Panc1 (cell line): Measurements from ENCODE around the gene VIPR2. TPM values are rescaled to one million over a fixed set of nuclear protein-coding genes. Genes with fewer than 3 reads are reported as not detected.

Experiments
- ATAC-seq: fragments of 200-7000 bp; cut with Tn5 transposase; 2 replicates; pipeline ENCODE4 v1.9.1; 2020; ENCODE audit warnings: mild to moderate bottlenecking, moderate library complexity
- BruUV-seq: library from RNA; stranded (reverse); fragments of 400-500 nt; replicated peaks from 2 replicates; lab custom pipeline; 2021; lab: Mats Ljungman, UMichigan
- CTCF ChIA-PET: fragments of 300-600 bp; sonication (Branson Sonifier 250); formaldehyde crosslinking; loops from one replicate; lab custom pipeline; 2022; ENCODE audit warnings: antibody characterized with exemption; lab: Charles Lee
- POLR2A ChIA-PET: fragments of 300-600 bp; sonication (Branson Sonifier 250); formaldehyde crosslinking; loops from one replicate; lab custom pipeline; 2022; ENCODE audit warnings: antibody characterized with exemption; lab: Charles Lee
- DNase-seq: peaks from one replicate; pipeline ENCODE4 v3.0.0-alpha.2; 2010; ENCODE audit warnings: low read depth, low spot score
- H3K27ac ChIP-seq: 2 replicates; pipeline ENCODE4 v1.5.1; 2011; ENCODE audit warnings: mild to moderate bottlenecking, low read length, inconsistent platforms
- H3K27me3 ChIP-seq: fragments of 200-500 bp; sonication (Bioruptor generic); 2 replicates; pipeline ENCODE4 v1.6.0; 2014; ENCODE audit warnings: low read length, inconsistent platforms; ENCODE audit not compliant: control insufficient read depth, insufficient read depth
- H3K36me3 ChIP-seq: fragments of 200-500 bp; sonication (Bioruptor generic); 2 replicates; pipeline ENCODE4 v1.5.1; 2014; ENCODE audit warnings: inconsistent platforms, mild to moderate bottlenecking, low read length, moderate library complexity; ENCODE audit not compliant: control insufficient read depth, insufficient read depth
- H3K4me1 ChIP-seq: 2 replicates; pipeline ENCODE4 v1.5.1; 2011; ENCODE audit warnings: inconsistent platforms, mild to moderate bottlenecking, low read length, moderate library complexity; ENCODE audit not compliant: control insufficient read depth, insufficient read depth
- H3K4me3 ChIP-seq, 2 experiments: 2 replicates each; pipeline ENCODE4 v1.5.1; 2011 to 2012; ENCODE audit warnings: low read depth in 2 of 2, low read length in 2 of 2, mild to moderate bottlenecking in 2 of 2, inconsistent platforms in 1 of 2, moderate library complexity in 1 of 2
- H3K9me3 ChIP-seq: fragments of 200-500 bp; sonication (Bioruptor generic); 2 replicates; pipeline ENCODE4 v1.5.1; 2014; ENCODE audit warnings: low read depth, mild to moderate bottlenecking, inconsistent platforms, low read length, moderate library complexity; ENCODE audit not compliant: control insufficient read depth, insufficient read depth
- POLR2AphosphoS5 ChIP-seq: IDR thresholded peaks from 2 replicates; pipeline ENCODE4 v1.6.1; 2012; ENCODE audit warnings: mild to moderate bottlenecking, low read depth, low read length, moderate library complexity
- SIN3A ChIP-seq: IDR thresholded peaks from 2 replicates; pipeline ENCODE4 v1.6.1; 2012; ENCODE audit warnings: low read depth, mild to moderate bottlenecking, low read length, moderate library complexity, borderline replicate concordance; ENCODE audit not compliant: insufficient read depth
- TCF7L2 ChIP-seq: IDR thresholded peaks from 2 replicates; pipeline ENCODE4 v1.6.1; 2011; ENCODE audit warnings: mild to moderate bottlenecking, low read depth, low read length, inconsistent platforms
- in situ Hi-C: cut with HindIII; loops from 2 replicates; pipeline ENCODE4 v1.10.0; 2016; ENCODE audit warnings: low sequenced_read_pairs, low pct_unique_long_range_greater_than_20kb
- intact Hi-C: fragments of 100-400 bp; cut with micrococcal nuclease; formaldehyde crosslinking; loops from one replicate; pipeline ENCODE4 v1.10.0; 2022; ENCODE audit not compliant: unreplicated experiment
- total RNA-seq: library from RNA; stranded (reverse); gene quantifications from one replicate; pipeline ENCODE4 v1.2.1, GENCODE V29; 2021; ENCODE audit not compliant: unreplicated experiment
- TF ChIP-seq, protein P1 (sequence below): fragments of 450-650 bp; IDR thresholded peaks from 2 replicates; pipeline ENCODE4 v1.5.1; 2017; ENCODE audit warnings: mild to moderate bottlenecking
- TF ChIP-seq, protein P2 (sequence below), 2 experiments: IDR thresholded peaks; 2 replicates each; pipeline ENCODE4 v1.6.1; 2011 to 2012; ENCODE audit warnings: low read depth in 2 of 2, control low read depth in 1 of 2, low read length in 1 of 2, mild to moderate bottlenecking in 1 of 2, moderate library complexity in 1 of 2; ENCODE audit not compliant: insufficient read depth in 1 of 2

Gene VIPR2
- total RNA-seq, 1 experiment from 2014 or later: not detected

DNA sequence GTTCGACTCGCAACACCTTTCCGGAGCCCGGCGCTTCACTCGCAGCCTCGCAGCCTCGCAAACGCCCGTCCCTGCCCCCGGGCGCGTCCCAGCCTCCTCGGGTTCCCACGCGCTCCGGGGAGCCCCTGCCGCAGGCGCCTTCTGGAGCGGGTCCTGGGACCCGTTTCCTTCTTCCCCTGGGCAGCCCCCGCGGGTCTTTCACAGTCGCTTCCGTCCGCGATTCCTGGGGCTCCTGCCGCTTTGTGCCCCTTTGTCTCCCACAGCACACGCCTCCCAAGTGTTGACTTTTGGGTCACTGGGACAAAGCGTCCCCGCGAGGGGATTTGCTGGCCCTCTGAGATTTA, 147.6 kb downstream of the VIPR2 start:
- H3K9me3 ChIP-seq: no peaks in the 10 kb centered on the region
- ChIA-PET CTCF (no interaction called here), POLR2A (no interaction called here)
- no peaks in the 10 kb centered on the region for H3K27me3 ChIP-seq
- DNase-seq: no peak
- ATAC-seq: peak; percentile 17; the same call in 1 of the 2 replicates
- BruUV-seq: no TSS peak
- no peak overlapping the region for H3K27ac ChIP-seq
- TF ChIP-seq POLR2AphosphoS5 (no peak), SIN3A (no peak)
- TF ChIP-seq, protein P1, sequence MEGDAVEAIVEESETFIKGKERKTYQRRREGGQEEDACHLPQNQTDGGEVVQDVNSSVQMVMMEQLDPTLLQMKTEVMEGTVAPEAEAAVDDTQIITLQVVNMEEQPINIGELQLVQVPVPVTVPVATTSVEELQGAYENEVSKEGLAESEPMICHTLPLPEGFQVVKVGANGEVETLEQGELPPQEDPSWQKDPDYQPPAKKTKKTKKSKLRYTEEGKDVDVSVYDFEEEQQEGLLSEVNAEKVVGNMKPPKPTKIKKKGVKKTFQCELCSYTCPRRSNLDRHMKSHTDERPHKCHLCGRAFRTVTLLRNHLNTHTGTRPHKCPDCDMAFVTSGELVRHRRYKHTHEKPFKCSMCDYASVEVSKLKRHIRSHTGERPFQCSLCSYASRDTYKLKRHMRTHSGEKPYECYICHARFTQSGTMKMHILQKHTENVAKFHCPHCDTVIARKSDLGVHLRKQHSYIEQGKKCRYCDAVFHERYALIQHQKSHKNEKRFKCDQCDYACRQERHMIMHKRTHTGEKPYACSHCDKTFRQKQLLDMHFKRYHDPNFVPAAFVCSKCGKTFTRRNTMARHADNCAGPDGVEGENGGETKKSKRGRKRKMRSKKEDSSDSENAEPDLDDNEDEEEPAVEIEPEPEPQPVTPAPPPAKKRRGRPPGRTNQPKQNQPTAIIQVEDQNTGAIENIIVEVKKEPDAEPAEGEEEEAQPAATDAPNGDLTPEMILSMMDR: no peak
- in situ Hi-C loops (no loop called here), intact Hi-C loops (no loop called here)
- H3K36me3 ChIP-seq: no peaks in the 10 kb centered on the region
- H3K4me3 ChIP-seq: peak overlapping the region; percentile 24 to 47
- H3K4me1 ChIP-seq: no peaks in the 10 kb centered on the region

DNA sequence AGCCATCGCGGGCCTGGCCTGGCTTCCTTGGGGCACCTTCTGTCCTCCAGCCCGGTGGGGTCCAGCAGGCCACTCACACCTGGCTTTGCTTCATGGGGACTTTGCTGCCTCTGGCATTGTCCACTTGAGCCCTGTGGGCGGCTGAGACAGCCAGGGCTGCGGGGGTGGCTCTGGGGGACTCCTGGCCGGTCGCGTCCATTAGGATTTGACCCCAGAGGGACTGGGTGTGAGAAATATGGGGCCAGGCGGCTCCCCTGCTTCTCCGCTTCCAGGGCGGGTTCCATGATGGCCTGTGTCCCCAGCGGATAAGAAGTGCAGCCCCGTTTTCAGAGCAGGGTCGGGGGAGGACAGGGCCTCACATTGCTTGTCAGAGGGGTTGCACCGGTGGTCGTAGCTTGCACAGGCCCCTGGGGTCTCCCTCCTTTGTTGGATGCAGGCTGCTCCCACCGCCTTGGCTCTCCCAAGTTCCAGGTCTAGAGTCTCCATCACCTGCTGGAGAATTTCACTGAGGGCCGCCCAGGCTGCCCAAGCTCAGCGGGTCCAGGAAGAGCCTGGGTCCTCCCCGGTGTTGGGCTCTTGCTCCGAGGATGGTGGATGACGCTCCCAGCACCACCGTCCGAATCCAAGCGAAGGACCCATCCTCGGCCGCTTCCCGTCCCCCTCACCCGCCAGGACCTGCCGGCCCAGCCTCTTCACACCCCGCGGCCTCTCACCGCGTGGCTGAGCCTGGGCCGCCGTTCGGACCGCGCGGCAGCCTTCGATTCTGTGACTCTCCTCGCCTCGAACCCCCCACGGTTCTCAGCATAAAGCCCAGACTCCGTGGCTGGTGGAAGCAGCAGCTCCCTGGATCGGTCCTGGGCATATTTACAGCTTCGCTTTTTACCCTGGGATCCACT, 148.2 kb downstream of the VIPR2 start:
- no peak overlapping the region for H3K4me3 ChIP-seq
- H3K9me3 ChIP-seq: no peaks in the 10 kb centered on the region
- no peaks in the 10 kb centered on the region for H3K36me3 ChIP-seq
- ChIA-PET CTCF (no interaction called here), POLR2A (no interaction called here)
- intact Hi-C loops (no loop called here), in situ Hi-C loops (no loop called here)
- H3K27ac ChIP-seq: no peak overlapping the region
- TF ChIP-seq POLR2AphosphoS5 (no peak), TCF7L2 (no peak), SIN3A (no peak)
- TF ChIP-seq, protein P1: no peak
- TF ChIP-seq, protein P2, sequence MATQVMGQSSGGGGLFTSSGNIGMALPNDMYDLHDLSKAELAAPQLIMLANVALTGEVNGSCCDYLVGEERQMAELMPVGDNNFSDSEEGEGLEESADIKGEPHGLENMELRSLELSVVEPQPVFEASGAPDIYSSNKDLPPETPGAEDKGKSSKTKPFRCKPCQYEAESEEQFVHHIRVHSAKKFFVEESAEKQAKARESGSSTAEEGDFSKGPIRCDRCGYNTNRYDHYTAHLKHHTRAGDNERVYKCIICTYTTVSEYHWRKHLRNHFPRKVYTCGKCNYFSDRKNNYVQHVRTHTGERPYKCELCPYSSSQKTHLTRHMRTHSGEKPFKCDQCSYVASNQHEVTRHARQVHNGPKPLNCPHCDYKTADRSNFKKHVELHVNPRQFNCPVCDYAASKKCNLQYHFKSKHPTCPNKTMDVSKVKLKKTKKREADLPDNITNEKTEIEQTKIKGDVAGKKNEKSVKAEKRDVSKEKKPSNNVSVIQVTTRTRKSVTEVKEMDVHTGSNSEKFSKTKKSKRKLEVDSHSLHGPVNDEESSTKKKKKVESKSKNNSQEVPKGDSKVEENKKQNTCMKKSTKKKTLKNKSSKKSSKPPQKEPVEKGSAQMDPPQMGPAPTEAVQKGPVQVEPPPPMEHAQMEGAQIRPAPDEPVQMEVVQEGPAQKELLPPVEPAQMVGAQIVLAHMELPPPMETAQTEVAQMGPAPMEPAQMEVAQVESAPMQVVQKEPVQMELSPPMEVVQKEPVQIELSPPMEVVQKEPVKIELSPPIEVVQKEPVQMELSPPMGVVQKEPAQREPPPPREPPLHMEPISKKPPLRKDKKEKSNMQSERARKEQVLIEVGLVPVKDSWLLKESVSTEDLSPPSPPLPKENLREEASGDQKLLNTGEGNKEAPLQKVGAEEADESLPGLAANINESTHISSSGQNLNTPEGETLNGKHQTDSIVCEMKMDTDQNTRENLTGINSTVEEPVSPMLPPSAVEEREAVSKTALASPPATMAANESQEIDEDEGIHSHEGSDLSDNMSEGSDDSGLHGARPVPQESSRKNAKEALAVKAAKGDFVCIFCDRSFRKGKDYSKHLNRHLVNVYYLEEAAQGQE (IDR thresholded peaks at IDR 0.05; ENCODE audit: insufficient read depth in 1 of 2, low read depth in 2 of 2, low read length in 1 of 2): no peak
- H3K4me1 ChIP-seq: no peaks in the 10 kb centered on the region
- no peaks in the 10 kb centered on the region for H3K27me3 ChIP-seq
- DNase-seq: no peak
- peak; percentile 28 for ATAC-seq
- no TSS peak for BruUV-seq
